Chondrocyte (in vitro differentiated cells): ENCODE measurements around the gene INPP5A. TPM values are rescaled to one million over a fixed set of nuclear protein-coding genes. Genes with fewer than 3 reads are reported as not detected.
"Not testable (repeated sequence)": the region's sequence is repeated elsewhere in the genome, so short reads cannot be mapped to it uniquely, and the experiment has no call there.

Experiments used
- DNase-seq: peaks from one replicate; pipeline ENCODE4 v3.0.0; 2021; ENCODE audit warnings: mixed read lengths, low spot score
- H3K27ac Mint-ChIP-seq: one replicate; pipeline ENCODE4 v1.8.0; 2021; ENCODE audit warnings: mild to moderate bottlenecking, moderate library complexity, mixed read lengths; ENCODE audit not compliant: unreplicated experiment
- H3K27me3 Mint-ChIP-seq: 2 replicates; pipeline ENCODE4 v1.8.0; 2021; ENCODE audit warnings: low read depth, mixed read lengths
- H3K36me3 Mint-ChIP-seq: 2 replicates; pipeline ENCODE4 v1.8.0; 2021; ENCODE audit warnings: low read depth, mixed read lengths
- H3K4me1 Mint-ChIP-seq: 2 replicates; pipeline ENCODE4 v1.8.0; 2021; ENCODE audit warnings: low read depth, mild to moderate bottlenecking, mixed read lengths
- H3K4me3 Mint-ChIP-seq: one replicate; pipeline ENCODE4 v1.8.0; 2021; ENCODE audit warnings: mild to moderate bottlenecking, moderate library complexity, mixed read lengths; ENCODE audit not compliant: unreplicated experiment
- H3K9me3 Mint-ChIP-seq: 2 replicates; pipeline ENCODE4 v1.8.0; 2021; ENCODE audit warnings: low read depth, mixed read lengths
- total RNA-seq: library from RNA; stranded (reverse); gene quantifications from 3 replicates; pipeline ENCODE4 v1.2.1, GENCODE V29; 2021
- TF ChIP-seq, protein P1 (sequence below): fragments of 200-600 bp; sonication (generic); IDR thresholded peaks from 2 replicates; pipeline ENCODE4 v1.5.0; 2021; ENCODE audit warnings: antibody characterized with exemption, mild to moderate bottlenecking, moderate library complexity

Gene INPP5A
- total RNA-seq, 1 donor from 2014 or later: 40.6 TPM

DNA sequence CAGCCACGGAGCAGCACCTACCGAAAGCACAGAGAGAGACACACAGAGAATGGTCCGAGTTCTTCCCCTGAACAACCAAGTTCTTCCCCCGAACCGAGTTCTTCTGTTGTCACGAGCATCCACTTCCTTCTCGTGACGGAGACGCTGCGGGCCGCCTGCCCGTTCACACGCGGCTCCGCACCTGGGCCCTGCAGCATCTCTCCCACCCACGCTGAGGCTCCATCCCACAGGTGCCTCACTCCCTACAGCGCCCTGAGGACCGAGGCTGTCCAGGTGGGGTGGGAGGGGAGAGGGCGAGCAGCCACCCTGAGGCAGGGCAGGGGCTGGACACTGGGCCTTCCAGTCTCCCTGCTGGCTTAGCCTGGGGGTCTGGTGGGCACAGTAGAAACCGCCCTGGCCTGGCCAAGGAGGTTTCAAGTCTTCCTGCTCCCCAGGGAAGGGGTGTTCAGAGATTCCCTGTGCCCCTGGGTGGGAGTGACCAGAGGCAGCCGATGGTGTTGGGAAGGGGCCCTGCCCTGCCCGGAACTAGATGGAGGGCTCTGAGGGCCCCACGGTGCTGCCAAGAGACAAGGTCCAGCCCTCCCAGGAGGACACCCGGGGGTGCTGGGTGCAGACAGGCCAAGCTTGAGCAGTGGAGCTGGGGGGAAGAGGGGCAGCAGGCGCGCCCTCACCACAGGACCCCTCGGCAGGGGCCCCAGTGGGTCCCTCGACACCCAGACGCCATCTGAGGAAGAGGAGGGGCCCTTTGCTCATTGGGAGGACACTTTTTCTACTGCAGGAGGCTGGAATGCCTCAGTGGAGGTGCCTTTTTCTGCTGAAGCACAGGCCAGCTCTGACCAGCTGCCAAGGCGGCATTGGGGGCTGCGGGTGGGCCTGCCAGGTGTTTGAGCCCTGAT is 253.6 kb downstream of the INPP5A start:
- no peak overlapping the region for H3K4me3 Mint-ChIP-seq
- H3K4me1 Mint-ChIP-seq: no peaks in the 10 kb centered on the region
- no peak overlapping the region for H3K27ac Mint-ChIP-seq
- TF ChIP-seq, protein P1, sequence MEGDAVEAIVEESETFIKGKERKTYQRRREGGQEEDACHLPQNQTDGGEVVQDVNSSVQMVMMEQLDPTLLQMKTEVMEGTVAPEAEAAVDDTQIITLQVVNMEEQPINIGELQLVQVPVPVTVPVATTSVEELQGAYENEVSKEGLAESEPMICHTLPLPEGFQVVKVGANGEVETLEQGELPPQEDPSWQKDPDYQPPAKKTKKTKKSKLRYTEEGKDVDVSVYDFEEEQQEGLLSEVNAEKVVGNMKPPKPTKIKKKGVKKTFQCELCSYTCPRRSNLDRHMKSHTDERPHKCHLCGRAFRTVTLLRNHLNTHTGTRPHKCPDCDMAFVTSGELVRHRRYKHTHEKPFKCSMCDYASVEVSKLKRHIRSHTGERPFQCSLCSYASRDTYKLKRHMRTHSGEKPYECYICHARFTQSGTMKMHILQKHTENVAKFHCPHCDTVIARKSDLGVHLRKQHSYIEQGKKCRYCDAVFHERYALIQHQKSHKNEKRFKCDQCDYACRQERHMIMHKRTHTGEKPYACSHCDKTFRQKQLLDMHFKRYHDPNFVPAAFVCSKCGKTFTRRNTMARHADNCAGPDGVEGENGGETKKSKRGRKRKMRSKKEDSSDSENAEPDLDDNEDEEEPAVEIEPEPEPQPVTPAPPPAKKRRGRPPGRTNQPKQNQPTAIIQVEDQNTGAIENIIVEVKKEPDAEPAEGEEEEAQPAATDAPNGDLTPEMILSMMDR: no peak
- DNase-seq: no peak
- peaks cover 17% of the 10 kb centered on the region for H3K27me3 Mint-ChIP-seq
- no peaks in the 10 kb centered on the region for H3K36me3 Mint-ChIP-seq
- H3K9me3 Mint-ChIP-seq: no peaks in the 10 kb centered on the region

DNA sequence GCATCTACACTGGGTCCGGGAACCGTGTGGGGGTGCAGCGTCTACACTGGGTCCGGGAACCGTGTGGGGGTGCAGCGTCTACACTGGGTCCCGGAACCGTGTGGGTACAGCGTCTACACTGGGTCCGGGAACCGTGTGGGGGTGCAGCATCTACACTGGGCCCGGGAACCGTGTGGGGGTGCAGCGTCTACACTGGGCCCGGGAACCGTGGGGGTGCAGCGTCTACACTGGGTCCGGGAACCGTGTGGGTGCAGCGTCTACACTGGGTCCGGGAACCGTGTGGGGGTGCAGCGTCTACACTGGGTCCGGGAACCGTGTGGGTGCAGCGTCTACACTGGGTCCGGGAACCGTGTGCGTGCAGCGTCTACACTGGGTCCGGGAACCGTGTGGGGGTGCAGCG is 254.5 kb downstream of the INPP5A start:
- H3K27ac Mint-ChIP-seq, H3K36me3 Mint-ChIP-seq, H3K4me3 Mint-ChIP-seq, DNase-seq, H3K9me3 Mint-ChIP-seq, H3K4me1 Mint-ChIP-seq: not testable (repeated sequence)
- H3K27me3 Mint-ChIP-seq: peaks cover 20% of the 10 kb centered on the region

DNA sequence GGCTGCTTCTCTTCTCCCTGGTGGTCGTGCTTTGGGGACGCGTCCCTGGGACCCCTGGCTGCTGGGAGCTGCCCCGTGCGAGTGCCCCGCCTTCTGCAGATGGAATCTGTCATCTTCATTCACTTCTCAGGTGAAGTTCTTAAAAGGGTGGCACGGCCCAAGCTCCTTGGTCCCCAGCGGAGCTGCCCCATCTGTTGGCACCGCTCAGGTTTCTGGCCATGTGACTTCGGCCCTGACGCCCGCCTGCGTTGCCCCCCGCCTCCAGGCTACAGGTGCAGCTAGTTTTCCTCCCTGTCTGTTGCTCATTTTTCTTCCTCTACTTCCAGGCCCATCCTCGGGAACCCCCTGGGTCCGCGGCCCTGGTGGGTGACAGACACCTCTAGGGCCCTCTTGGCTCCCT is 255.2 kb downstream of the INPP5A start:
- no peak overlapping the region for H3K4me3 Mint-ChIP-seq
- peaks cover 24% of the 10 kb centered on the region for H3K27me3 Mint-ChIP-seq

DNA sequence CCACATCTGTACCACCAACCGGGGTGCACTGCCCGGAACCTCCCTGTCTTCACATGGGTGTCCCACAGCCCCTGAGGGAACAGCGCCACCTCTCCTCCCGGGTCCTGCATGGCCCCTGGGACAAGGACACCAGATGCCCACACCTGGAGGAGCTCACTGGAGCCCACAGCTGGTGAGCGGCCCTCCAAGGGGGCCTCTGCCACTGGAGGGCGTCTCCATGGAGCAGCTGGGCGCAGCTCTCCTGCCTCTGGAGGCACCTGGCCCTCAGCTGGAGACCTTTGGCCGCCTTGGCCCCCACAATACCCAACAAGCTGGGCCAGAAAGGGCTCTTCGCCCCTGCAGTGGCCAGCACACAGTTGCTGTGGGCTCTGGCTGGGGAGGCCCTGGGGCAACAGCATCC is 255.6 kb downstream of the INPP5A start:
- H3K27ac Mint-ChIP-seq: no peak overlapping the region
- H3K4me1 Mint-ChIP-seq: no peaks in the 10 kb centered on the region
- no peaks in the 10 kb centered on the region for H3K9me3 Mint-ChIP-seq
- no peak for DNase-seq
- TF ChIP-seq, protein P1: no peak
- no peak overlapping the region for H3K4me3 Mint-ChIP-seq
- peaks cover 24% of the 10 kb centered on the region for H3K27me3 Mint-ChIP-seq
- H3K36me3 Mint-ChIP-seq: no peaks in the 10 kb centered on the region

More for the DNA sequence above, 255.2 kb downstream of the INPP5A start:
- Mint-ChIP-seq H3K27ac (no peak overlapping the region), H3K4me1 (no peaks in the 10 kb centered on the region), H3K9me3 (no peaks in the 10 kb centered on the region), H3K36me3 (no peaks in the 10 kb centered on the region)
- DNase-seq: no peak
- TF ChIP-seq, protein P1: no peak

DNA sequence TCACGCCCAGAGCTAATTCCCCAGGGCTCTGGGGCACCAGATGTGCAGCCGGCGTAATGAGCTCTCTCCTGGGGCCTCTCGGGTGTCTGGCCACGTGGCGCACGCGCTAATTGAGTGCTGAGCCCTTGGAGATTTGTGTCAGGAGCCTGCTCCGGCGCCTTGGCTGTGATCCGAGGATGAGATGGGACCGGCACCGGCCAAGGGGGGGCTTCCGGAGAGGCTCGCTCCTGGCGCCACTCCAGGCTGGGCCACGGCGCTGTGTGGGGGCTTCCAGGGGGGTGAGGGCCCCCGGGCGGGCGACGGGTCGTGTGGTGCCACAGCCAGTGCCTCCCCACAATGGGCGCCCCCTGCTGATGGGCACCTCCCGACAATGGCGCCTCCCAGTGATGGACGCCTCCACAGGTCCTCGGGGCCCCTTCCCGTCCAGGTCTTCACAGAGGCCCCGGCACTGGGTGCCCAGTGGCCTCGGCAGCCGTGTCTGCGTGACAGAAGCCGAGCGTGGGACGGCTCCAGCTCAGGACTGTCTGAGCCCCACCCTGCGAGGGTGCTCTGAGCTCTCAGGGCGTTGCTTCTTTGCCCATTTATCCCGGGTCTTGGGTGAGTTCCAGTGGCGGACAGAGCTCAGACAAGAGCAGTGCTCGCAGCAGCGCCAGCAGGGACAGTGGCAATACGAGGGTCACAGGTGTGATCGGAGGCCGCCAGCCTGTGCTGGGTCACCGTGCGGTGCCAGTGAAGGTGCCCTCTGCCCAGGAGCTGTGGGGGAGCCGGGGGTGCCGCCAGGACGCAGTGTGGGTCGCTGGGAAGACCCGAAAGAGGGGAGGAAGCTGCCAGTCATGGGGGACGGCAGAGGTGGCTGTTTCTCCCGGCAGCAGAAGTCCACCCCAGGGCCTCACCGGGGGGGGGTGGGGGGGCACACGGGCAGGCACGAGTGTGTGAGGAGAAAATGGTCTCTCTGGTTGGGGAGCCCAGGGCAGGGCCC is 256.6 kb downstream of the INPP5A start:
- H3K9me3 Mint-ChIP-seq: no peaks in the 10 kb centered on the region
- no peak for DNase-seq
- peaks cover 24% of the 10 kb centered on the region for H3K27me3 Mint-ChIP-seq
- no peak overlapping the region for H3K4me3 Mint-ChIP-seq
- TF ChIP-seq, protein P1: no peak
- H3K4me1 Mint-ChIP-seq: no peaks in the 10 kb centered on the region
- H3K27ac Mint-ChIP-seq: no peak overlapping the region
- no peaks in the 10 kb centered on the region for H3K36me3 Mint-ChIP-seq
